ENCODE measurements around the gene AIM2. TPM values are rescaled to one million over a fixed set of nuclear protein-coding genes. Genes with fewer than 3 reads are reported as not detected.
"Not testable (repeated sequence)": the region's sequence is repeated elsewhere in the genome, so short reads cannot be mapped to it uniquely, and the experiment has no call there.

The AIM2 gene
- total and polyA plus RNA-seq, 2 of the 13 experiments (the other 11 are each of a cell fraction or from before 2014, with no cell fraction given) = not detected

- Histone ChIP-seq H3K79me2 (ENCODE audit: insufficient read depth, low read length) (no peaks in the 10 kb centered on the region), H3K4me3 (replicated peaks in 1 of 3; ENCODE audit: insufficient read depth in 1 of 3, low read depth in 2 of 3, low read length in 3 of 3) (no peak overlapping the region), H4K20me1 (ENCODE audit: insufficient read depth, low read length) (no peaks in the 10 kb centered on the region), H3K27me3 (ENCODE audit: control insufficient read depth in 1 of 2, insufficient read depth in 2 of 2, low read length in 2 of 2) (no peaks in the 10 kb centered on the region; a peak in 1 of 5 replicates), H3K27ac (ENCODE audit: extremely low read length, insufficient read depth, low read length) (no peak overlapping the region), H2AFZ (ENCODE audit: low read length) (no peak overlapping the region), H3K4me2 (ENCODE audit: low read depth, low read length) (no peak overlapping the region), H3K4me1 (ENCODE audit: insufficient read depth, low read length) (no peaks in the 10 kb centered on the region), H3K36me3 (replicated peaks in 1 of 2; ENCODE audit: control insufficient read depth in 1 of 2, insufficient read depth in 2 of 2, low read length in 2 of 2) (no peaks in the 10 kb centered on the region), H3K9ac (ENCODE audit: insufficient read depth, low read depth, low read length) (no peak overlapping the region), H3K9me3 (ENCODE audit: low read length) (no peaks in the 10 kb centered on the region)
- in situ Hi-C loops (cut with HindIII; ENCODE audit: extremely low pct_ligation_motif_present, low pct_unique_long_range_greater_than_20kb) (no loop called here), intact Hi-C loops (cut with micrococcal nuclease; ENCODE audit: unreplicated experiment) (no loop called here)
- no peak for TF ChIP-seq ZBTB7A (CRISPR knock-in tag; IDR thresholded peaks at IDR 0.05)
- POLR2A ChIA-PET = no interaction called here
- ATAC-seq (no peak), FAIRE-seq (no peak), DNase-seq (ENCODE audit: low spot score) (no peak)
- WGBS (ENCODE audit: low lambda C conversion rate) = 0% methylated on average over 1 of the region's 1 CpG
- BruUV-seq (replicated peaks) = no TSS peak
- CTCF ChIA-PET (ENCODE audit: low intra/inter-chr PET ratio, low total read pairs) = no interaction called here
Observed at GRCh38 chr1:159113596-159114433, 37.2 kb upstream of the AIM2 start.

DNA sequence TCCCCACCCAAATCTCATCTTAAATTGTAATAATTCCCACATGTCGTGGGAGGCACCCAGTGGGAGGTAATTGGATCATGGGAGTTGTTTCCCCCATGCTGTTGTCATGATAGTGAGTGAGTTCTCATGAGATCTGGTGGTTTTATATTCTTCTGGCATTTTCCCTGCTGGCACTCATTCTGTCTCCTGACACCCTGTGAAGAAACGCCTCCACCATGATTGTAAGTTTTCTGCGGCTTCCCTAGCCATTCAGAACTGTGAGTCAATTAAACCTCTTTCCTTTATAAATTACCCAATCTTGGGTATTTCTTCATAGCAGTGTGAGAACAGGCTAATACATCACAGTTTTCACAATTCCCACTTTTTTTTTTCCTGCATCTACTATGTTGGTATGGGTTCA is 26.5 kb upstream of the AIM2 start:
- WGBS (ENCODE audit: low lambda C conversion rate) = 8% methylated on average over 3 of the region's 3 CpGs
- H4K20me1 ChIP-seq (ENCODE audit: insufficient read depth, low read length); H3K4me1 ChIP-seq (ENCODE audit: insufficient read depth, low read length); FAIRE-seq; H3K36me3 ChIP-seq (replicated peaks in 1 of 2; ENCODE audit: control insufficient read depth in 1 of 2, insufficient read depth in 2 of 2, low read length in 2 of 2); H3K4me3 ChIP-seq (replicated peaks in 1 of 3; ENCODE audit: insufficient read depth in 1 of 3, low read depth in 2 of 3, low read length in 3 of 3); POLR2A ChIA-PET; H3K9me3 ChIP-seq (ENCODE audit: low read length); intact Hi-C loops (cut with micrococcal nuclease; ENCODE audit: unreplicated experiment); H3K27ac ChIP-seq (ENCODE audit: extremely low read length, insufficient read depth, low read length); H3K4me2 ChIP-seq (ENCODE audit: low read depth, low read length); H3K79me2 ChIP-seq (ENCODE audit: insufficient read depth, low read length); ATAC-seq; H2AFZ ChIP-seq (ENCODE audit: low read length); H3K27me3 ChIP-seq (ENCODE audit: control insufficient read depth in 1 of 2, insufficient read depth in 2 of 2, low read length in 2 of 2); BruUV-seq (replicated peaks); in situ Hi-C loops (cut with HindIII; ENCODE audit: extremely low pct_ligation_motif_present, low pct_unique_long_range_greater_than_20kb); H3K9ac ChIP-seq (ENCODE audit: insufficient read depth, low read depth, low read length); DNase-seq (ENCODE audit: low spot score); CTCF ChIA-PET (ENCODE audit: low intra/inter-chr PET ratio, low total read pairs): not testable (repeated sequence)
